Kidney epithelial cell (primary cell): ENCODE measurements around the gene PERP. TPM values are rescaled to one million over a fixed set of nuclear protein-coding genes. Genes with fewer than 3 reads are reported as not detected.

Experiments
- DNase-seq: peaks from one replicate; pipeline ENCODE4 v3.0.0-alpha.2; 2010; ENCODE audit warnings: low read depth
- H3K27me3 ChIP-seq: 2 replicates; pipeline ENCODE4 v1.6.0; 2011; ENCODE audit warnings: low read length; ENCODE audit not compliant: control insufficient read depth, insufficient read depth
- H3K36me3 ChIP-seq: 2 replicates; pipeline ENCODE4 v1.5.1; 2011; ENCODE audit warnings: low read length; ENCODE audit not compliant: control insufficient read depth, insufficient read depth
- H3K4me3 ChIP-seq: 2 replicates; pipeline ENCODE4 v1.5.1; 2011; ENCODE audit warnings: low read depth, mild to moderate bottlenecking, control low read depth, low read length
- CTCF ChIP-seq: IDR thresholded peaks from 2 replicates; pipeline ENCODE4 v1.5.1; 2011; ENCODE audit warnings: mild to moderate bottlenecking, moderate library complexity, low read length, control low read depth, inconsistent platforms; ENCODE audit not compliant: insufficient read depth, poor library complexity, severe bottlenecking
- total RNA-seq: library from RNA; depleted of rRNA; stranded (reverse); fragments of >200 nt; gene quantifications from 2 replicates; pipeline ENCODE4 v1.2.3, GENCODE V29; 2015

Gene PERP
- total RNA-seq, 1 donor from 2014 or later: 80.9 TPM

GRCh38 chr6:138107752-138108592, 753 bp upstream of the PERP start:
- Histone ChIP-seq H3K27me3 (peaks cover 2% of the 10 kb centered on the region), H3K36me3 (no peaks in the 10 kb centered on the region), H3K4me3 (peak overlapping the region; percentile 91)
- DNase-seq: no peak
- TF ChIP-seq CTCF: no peak

DNA sequence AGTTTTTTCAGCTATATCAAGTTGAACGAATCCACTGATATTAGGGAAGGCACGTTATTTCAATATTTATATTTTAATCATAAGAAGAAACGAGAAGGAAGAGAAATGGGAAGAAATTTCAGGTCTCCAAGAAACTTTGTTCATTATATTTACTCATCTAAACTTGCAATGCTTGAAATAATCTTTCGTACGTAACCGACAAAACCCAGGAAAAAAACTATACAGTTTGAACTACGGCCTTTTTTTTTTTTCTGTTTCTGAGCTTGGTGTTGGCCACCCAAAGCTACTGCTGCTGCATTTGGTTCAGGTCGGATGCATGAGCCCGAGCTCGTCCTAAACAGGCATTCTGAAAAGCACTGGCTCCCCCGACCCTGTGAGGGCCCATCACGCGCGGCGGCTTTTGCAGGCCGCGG, 548 bp downstream of the PERP start:
- H3K4me3 ChIP-seq: peak overlapping the region; percentile 91
- no peaks in the 10 kb centered on the region for H3K36me3 ChIP-seq
- no peak for DNase-seq
- H3K27me3 ChIP-seq: peaks cover 2% of the 10 kb centered on the region
- TF ChIP-seq CTCF: no peak

DNA sequence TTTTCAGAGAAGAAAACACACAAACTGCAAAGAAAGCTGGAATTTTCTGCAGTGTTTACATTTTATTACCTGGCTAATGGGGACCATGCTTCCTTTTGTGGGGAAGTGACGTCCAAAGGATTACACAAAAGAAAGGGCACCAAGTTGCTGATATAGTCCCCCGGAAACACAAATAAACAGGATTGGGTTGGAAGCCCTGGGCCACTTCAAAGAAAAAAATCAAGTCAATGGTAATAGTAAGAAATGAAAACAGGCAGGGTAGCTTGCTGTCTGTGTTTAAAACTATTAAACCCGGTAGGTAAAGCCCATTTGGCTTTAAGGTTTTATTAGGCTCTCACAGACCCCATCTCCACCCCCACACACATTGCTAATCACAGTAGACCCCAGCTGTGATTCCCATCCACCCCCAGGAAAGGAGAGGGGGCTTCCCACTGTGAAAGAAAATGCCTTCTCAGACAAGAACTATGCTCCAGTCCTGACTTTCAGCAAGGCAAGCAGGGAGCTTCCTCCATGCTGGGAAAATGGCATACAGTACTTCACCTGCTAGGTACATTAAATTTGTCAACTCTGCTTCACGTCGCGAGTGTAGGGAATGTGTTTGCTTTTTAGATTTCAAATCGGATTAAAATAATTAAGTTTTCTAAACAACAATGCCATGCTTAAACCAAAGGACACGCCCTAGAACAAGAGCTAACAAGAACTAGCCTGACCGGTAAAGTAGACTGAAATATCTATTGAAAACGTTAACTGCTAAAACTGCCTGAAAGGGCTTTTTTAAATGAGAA, 1.1 kb downstream of the PERP start:
- TF ChIP-seq CTCF: no peak
- no peak for DNase-seq
- no peaks in the 10 kb centered on the region for H3K36me3 ChIP-seq
- peak overlapping the region; percentile 91 for H3K4me3 ChIP-seq
- H3K27me3 ChIP-seq: peaks cover 2% of the 10 kb centered on the region

GRCh38 chr6:138105446-138105845, 1.8 kb downstream of the PERP start:
- no peaks in the 10 kb centered on the region for H3K36me3 ChIP-seq
- no peak for DNase-seq
- H3K27me3 ChIP-seq: peaks cover 2% of the 10 kb centered on the region
- no peak for TF ChIP-seq CTCF
- peak overlapping the region; percentile 91 for H3K4me3 ChIP-seq

DNA sequence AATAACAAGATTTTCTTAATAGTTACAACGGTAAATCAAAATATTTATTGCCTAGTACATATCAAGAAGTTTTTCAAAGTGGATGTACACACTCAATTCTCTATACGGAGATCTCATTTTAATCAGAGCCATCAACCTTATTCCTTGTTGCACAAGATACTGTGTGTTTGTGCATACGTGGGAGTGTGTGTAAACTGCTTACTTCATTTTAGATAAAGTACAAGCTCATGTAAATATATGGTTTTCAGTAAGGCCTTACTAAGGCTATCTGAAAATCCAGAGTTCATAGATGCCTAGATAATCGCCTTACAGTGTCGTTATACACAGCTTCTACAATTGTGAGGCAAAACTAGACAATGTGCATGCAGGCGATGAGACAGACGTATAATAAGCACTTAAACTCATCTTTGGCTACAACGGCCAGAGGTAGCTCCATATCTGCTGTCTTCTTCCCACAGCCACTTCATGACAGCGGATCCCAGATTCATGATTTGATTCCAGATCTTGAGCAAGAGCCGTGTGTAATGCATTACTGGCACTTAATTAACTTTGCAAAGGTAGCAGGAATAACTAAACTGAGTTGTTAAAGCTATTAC, 2.5 kb downstream of the PERP start:
- no peak for TF ChIP-seq CTCF
- DNase-seq: no peak
- Histone ChIP-seq H3K27me3 (peaks cover 2% of the 10 kb centered on the region), H3K36me3 (no peaks in the 10 kb centered on the region), H3K4me3 (no peak overlapping the region)
